Hepatocyte (in vitro differentiated cells): Measurements from ENCODE around the gene FAM221B.

Experiments
- EZH2phosphoT487 ChIP-seq: fragments of 200-600 bp; sonication (generic); IDR thresholded peaks from one replicate; pipeline ENCODE4 v1.6.1; 2018; ENCODE audit warnings: antibody characterized with exemption, mild to moderate bottlenecking, low read depth, moderate library complexity; ENCODE audit not compliant: unreplicated experiment, severe bottlenecking
- TF ChIP-seq, protein P1 (sequence below): fragments of 200-600 bp; sonication (generic); IDR thresholded peaks from 2 replicates; pipeline ENCODE4 v1.5.1; 2016; ENCODE audit warnings: antibody characterized with exemption, mild to moderate bottlenecking; ENCODE audit not compliant: poor library complexity

- TF ChIP-seq, protein P1, sequence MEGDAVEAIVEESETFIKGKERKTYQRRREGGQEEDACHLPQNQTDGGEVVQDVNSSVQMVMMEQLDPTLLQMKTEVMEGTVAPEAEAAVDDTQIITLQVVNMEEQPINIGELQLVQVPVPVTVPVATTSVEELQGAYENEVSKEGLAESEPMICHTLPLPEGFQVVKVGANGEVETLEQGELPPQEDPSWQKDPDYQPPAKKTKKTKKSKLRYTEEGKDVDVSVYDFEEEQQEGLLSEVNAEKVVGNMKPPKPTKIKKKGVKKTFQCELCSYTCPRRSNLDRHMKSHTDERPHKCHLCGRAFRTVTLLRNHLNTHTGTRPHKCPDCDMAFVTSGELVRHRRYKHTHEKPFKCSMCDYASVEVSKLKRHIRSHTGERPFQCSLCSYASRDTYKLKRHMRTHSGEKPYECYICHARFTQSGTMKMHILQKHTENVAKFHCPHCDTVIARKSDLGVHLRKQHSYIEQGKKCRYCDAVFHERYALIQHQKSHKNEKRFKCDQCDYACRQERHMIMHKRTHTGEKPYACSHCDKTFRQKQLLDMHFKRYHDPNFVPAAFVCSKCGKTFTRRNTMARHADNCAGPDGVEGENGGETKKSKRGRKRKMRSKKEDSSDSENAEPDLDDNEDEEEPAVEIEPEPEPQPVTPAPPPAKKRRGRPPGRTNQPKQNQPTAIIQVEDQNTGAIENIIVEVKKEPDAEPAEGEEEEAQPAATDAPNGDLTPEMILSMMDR = no peak
- TF ChIP-seq EZH2phosphoT487 = no peak
These were observed 27.7 kb upstream of the FAM221B start for GRCh38 chr9:35856206-35856605.
